Epithelial cell of proximal tubule (primary cell): ENCODE data around the gene LYZL1. TPM values are rescaled to one million over a fixed set of nuclear protein-coding genes. Genes with fewer than 3 reads are reported as not detected.

Experiments
- DNase-seq: peaks from one replicate; pipeline ENCODE4 v3.0.0-alpha.2; 2011; ENCODE audit warnings: low read depth
- H3K4me3 ChIP-seq: 2 replicates; pipeline ENCODE4 v1.5.1; 2011; ENCODE audit warnings: low read depth, mild to moderate bottlenecking, low read length
- CTCF ChIP-seq: conservative IDR thresholded peaks from 2 replicates; pipeline ENCODE4 v1.5.1; 2012; ENCODE audit warnings: low read depth, mild to moderate bottlenecking, low read length
- total RNA-seq: library from RNA; depleted of rRNA; stranded (reverse); fragments of >200 nt; gene quantifications from 2 replicates; pipeline ENCODE4 v1.2.3, GENCODE V29; 2015

LYZL1 gene
- total RNA-seq, 1 donor from 2014 or later, result not detected

DNA sequence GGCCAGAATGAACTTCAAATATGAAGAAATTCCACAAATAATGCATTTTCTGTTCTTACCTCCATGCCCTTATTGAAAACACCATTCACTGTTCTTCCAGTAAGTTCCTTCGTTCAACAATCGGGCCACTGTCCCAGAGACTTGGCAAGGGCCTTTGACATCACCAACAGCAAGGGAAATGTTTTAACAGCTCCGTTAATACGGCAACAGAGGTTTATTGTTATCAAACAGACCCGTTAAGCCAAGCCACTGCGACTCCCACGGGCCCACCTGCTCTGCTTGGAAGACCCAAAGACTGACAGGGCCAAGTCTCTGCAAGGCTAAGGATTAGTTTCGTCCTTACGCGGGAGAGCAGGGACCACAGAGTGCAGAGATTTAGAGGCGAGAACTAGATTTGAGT, 43.4 kb upstream of the LYZL1 start:
- DNase-seq, result no peak
- no peak overlapping the region for H3K4me3 ChIP-seq
- TF ChIP-seq CTCF, result no peak

DNA sequence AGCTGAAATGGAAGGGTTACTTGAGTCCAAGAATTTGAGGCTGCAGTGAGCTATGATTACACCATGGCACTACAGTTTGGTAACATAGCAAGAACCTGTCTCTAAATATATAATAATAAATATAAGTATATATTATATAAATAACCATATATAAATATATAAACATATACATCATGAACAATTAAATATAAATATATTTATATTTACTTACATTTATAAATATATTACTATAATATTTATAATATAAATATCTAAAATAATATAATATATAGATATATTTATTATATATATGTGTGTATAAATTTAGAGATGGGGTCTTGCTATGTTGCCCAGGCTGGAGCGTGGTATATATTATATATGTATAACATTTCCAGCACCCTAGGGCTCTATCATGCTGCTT, 42.4 kb upstream of the LYZL1 start:
- H3K4me3 ChIP-seq, result no peak overlapping the region
- DNase-seq, result no peak
- no peak for TF ChIP-seq CTCF

DNA sequence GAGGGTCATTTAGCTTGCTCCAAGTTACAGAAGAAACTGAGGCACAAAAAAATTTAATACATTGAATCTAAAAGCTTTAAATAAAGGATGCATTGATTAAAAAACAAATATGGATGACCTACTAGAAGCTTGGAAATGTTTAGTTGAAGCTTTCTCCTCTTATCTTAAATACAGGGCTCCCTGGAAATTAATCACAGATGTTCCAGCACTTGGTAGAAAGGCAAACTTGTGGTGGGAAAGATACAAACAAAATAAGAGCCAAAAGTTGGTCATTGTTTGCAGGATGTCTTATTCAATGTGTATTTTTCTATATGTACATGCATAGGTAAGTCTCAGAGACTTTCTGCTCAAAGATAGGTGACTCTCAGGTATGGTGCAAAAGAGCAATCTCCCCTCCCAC, 40.7 kb upstream of the LYZL1 start:
- H3K4me3 ChIP-seq, result no peak overlapping the region
- no peak for TF ChIP-seq CTCF

DNA sequence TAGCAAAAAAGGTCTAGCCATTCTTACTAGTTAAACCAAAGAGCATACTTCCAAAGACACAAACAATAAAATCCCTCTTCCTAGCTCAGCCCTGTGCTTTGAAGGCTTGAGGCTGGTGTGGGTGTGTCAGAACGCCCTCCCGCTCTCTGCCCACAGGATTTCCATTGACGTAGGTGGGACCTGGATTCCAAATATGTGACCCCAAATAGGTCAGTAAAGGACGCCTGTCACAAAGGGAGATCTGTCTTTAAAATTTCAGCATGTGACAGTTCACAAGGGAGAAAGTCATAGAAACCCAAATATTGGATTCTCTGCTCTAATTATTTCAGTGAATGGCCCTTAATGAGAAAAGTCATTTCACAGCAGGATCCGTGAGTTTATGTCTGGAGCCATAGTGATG, 39.9 kb upstream of the LYZL1 start:
- H3K4me3 ChIP-seq, result no peak overlapping the region
- no peak for DNase-seq
- no peak for TF ChIP-seq CTCF

More for the DNA sequence above, 40.7 kb upstream of the LYZL1 start:
- DNase-seq, result no peak

DNA sequence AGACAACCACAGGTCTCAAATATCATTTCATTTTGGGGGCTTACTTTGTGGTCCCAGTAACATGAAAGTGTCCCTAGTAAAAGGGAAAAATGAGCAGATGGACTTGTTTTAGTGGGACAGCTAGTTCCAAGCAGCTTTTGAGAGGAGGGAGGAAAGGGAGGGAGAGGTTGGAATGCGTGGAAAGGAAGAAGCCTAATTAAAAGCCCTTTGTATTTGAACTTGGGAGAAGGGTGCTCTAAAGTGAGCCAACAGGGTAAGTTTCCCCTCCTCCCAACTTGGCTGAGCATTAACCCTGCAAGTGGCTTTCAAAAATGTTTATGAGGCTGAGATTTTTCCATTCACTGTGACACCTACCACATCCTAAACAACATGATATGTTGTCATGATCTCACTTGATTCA, 38.8 kb upstream of the LYZL1 start:
- no peak overlapping the region for H3K4me3 ChIP-seq
- TF ChIP-seq CTCF, result no peak
- DNase-seq, result no peak

GRCh38 chr10:29252811-29253689, 35.8 kb upstream of the LYZL1 start:
- DNase-seq, result no peak
- H3K4me3 ChIP-seq, result no peak overlapping the region
- TF ChIP-seq CTCF, result no peak

DNA sequence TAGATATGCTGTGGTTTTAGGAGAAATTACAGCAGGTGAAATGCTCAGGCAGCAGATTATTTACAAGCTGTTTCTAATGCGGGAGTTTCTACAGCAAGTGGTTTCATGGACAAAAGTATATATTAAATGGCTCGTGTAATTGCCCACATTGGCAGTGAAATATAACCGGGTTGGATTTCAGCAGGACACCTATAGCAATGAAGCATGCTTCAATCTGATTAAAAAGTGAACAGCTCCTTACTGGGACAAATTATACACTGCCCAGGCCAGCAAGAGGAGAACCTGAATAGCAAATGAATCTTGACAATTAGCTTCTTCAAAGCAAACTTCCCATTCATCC, 35.2 kb upstream of the LYZL1 start:
- no peak overlapping the region for H3K4me3 ChIP-seq
- DNase-seq, result no peak

More for the DNA sequence above, 35.2 kb upstream of the LYZL1 start:
- no peak for TF ChIP-seq CTCF
